NCI-H187 treated with DMSO at 0.1 percent for 48 hours (cell line): ENCODE data around the gene RENBP.

ENCODE experiments used
- DNase-seq: peaks from one replicate; lab custom pipeline; 2025; lab: John Stamatoyannopoulos, UW

The RENBP gene

GRCh38 chrX:153970357-153971123, 26.1 kb upstream of the RENBP start:
- DNase-seq, result peak; percentile 77

GRCh38 chrX:153969904-153970356, 25.5 kb upstream of the RENBP start:
- peak; percentile 40 for DNase-seq

- no peak for DNase-seq
Observed at GRCh38 chrX:153969125-153969903, 24.9 kb upstream of the RENBP start.

GRCh38 chrX:153968754-153969124, 24.3 kb upstream of the RENBP start:
- no peak for DNase-seq

GRCh38 chrX:153968255-153968654, 23.8 kb upstream of the RENBP start:
- DNase-seq, result no peak

- DNase-seq, result peak; percentile 63
Observed at GRCh38 chrX:153967536-153968224, 23.2 kb upstream of the RENBP start.

GRCh38 chrX:153966841-153967535, 22.5 kb upstream of the RENBP start:
- DNase-seq, result no peak

GRCh38 chrX:153966283-153966688, 21.8 kb upstream of the RENBP start:
- no peak for DNase-seq

- DNase-seq, result no peak
Observed at GRCh38 chrX:153965406-153965805, 21.0 kb upstream of the RENBP start.

GRCh38 chrX:153964105-153964504, 19.7 kb upstream of the RENBP start:
- DNase-seq, result no peak

GRCh38 chrX:153963546-153963945, 19.1 kb upstream of the RENBP start:
- DNase-seq, result no peak

GRCh38 chrX:153961292-153961691, 16.8 kb upstream of the RENBP start:
- DNase-seq, result no peak

GRCh38 chrX:153960786-153961185, 16.3 kb upstream of the RENBP start:
- DNase-seq, result no peak

GRCh38 chrX:153960077-153960476, 15.6 kb upstream of the RENBP start:
- DNase-seq, result no peak

- no peak for DNase-seq
Observed at GRCh38 chrX:153959649-153960048, 15.2 kb upstream of the RENBP start.

GRCh38 chrX:153958605-153959004, 14.2 kb upstream of the RENBP start:
- no peak for DNase-seq

- no peak for DNase-seq
Observed at GRCh38 chrX:153957224-153957623, 12.8 kb upstream of the RENBP start.

- DNase-seq, result no peak
Observed at GRCh38 chrX:153956044-153956907, 11.8 kb upstream of the RENBP start.

- no peak for DNase-seq
Observed at GRCh38 chrX:153955228-153955732, 10.8 kb upstream of the RENBP start.

- DNase-seq, result no peak
Observed at GRCh38 chrX:153954558-153955227, 10.2 kb upstream of the RENBP start.
